HG02798 (cell line): Measurements from ENCODE around the gene COL8A1.
A peak's percentile ranks its signal among the peaks of the same experiment; 100 is the strongest.

Source experiments
- ATAC-seq: cut with Tn5 transposase; IDR thresholded peaks from one replicate; pipeline ENCODE4 v1.9.1; 2021; ENCODE audit warnings: mild to moderate bottlenecking; ENCODE audit not compliant: unreplicated experiment, poor library complexity

Gene COL8A1

GRCh38 chr3:99637368-99638111 lies 854 bp upstream of the COL8A1 start:
- ATAC-seq = no peak

GRCh38 chr3:99639579-99639978 lies 1.2 kb downstream of the COL8A1 start:
- ATAC-seq = no peak

- ATAC-seq = no peak
Measured at GRCh38 chr3:99640214-99640851, 1.9 kb downstream of the COL8A1 start.

GRCh38 chr3:99641480-99641879 lies 3.1 kb downstream of the COL8A1 start:
- ATAC-seq = no peak

- no peak for ATAC-seq
Measured at GRCh38 chr3:99641982-99642381, 3.6 kb downstream of the COL8A1 start.

GRCh38 chr3:99644017-99644416 lies 5.6 kb downstream of the COL8A1 start:
- ATAC-seq = no peak

GRCh38 chr3:99644746-99645145 lies 6.4 kb downstream of the COL8A1 start:
- no peak for ATAC-seq

GRCh38 chr3:99645277-99646106 lies 7.1 kb downstream of the COL8A1 start:
- no peak for ATAC-seq

GRCh38 chr3:99646107-99646435 lies 7.7 kb downstream of the COL8A1 start:
- no peak for ATAC-seq

GRCh38 chr3:99647081-99647480 lies 8.7 kb downstream of the COL8A1 start:
- no peak for ATAC-seq

- ATAC-seq = peak; percentile 41
Measured at GRCh38 chr3:99648101-99648500, 9.7 kb downstream of the COL8A1 start.

- ATAC-seq = no peak
Measured at GRCh38 chr3:99648516-99648915, 10.1 kb downstream of the COL8A1 start.

- ATAC-seq = no peak
Measured at GRCh38 chr3:99651531-99651930, 13.1 kb downstream of the COL8A1 start.

GRCh38 chr3:99656624-99657023 lies 18.2 kb downstream of the COL8A1 start:
- ATAC-seq = no peak

- no peak for ATAC-seq
Measured at GRCh38 chr3:99658274-99658673, 19.9 kb downstream of the COL8A1 start.

GRCh38 chr3:99659032-99659431 lies 20.6 kb downstream of the COL8A1 start:
- no peak for ATAC-seq

GRCh38 chr3:99659951-99660350 lies 21.6 kb downstream of the COL8A1 start:
- ATAC-seq = no peak

- ATAC-seq = no peak
Measured at GRCh38 chr3:99662838-99663570, 24.6 kb downstream of the COL8A1 start.

- ATAC-seq = no peak
Measured at GRCh38 chr3:99663977-99664376, 25.6 kb downstream of the COL8A1 start.

- ATAC-seq = no peak
Measured at GRCh38 chr3:99665017-99665416, 26.6 kb downstream of the COL8A1 start.

- ATAC-seq = no peak
Measured at GRCh38 chr3:99666201-99666600, 27.8 kb downstream of the COL8A1 start.
